ENCODE measurements around the gene SHB. TPM values are rescaled to one million over a fixed set of nuclear protein-coding genes. Genes with fewer than 3 reads are reported as not detected.

SHB gene
- total RNA-seq, 1 donor from 2014 or later: 16.7 TPM

DNA sequence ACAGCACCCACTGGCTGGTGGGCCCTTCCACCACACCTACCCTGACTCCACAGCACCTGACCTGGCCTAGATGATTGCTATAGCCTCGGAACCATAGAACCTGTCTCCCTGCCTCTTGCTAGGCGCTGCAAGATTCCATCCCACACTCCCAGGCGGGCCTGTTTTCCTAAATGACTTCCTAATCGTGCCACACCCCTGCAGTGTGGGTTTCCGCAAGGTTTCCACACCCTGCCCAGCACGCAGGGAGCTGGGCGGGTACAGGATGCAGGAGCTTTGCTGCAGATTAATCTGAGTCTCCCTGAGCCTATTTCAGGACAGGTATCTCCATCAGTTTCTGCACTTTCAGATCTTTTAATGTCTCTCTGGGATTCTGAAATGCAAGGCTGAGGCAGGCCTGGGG is 62.9 kb downstream of the SHB start:
- no peak overlapping the region for H3K4me3 Mint-ChIP-seq (ENCODE audit: unreplicated experiment)
- peaks cover 41% of the 10 kb centered on the region for H3K4me1 Mint-ChIP-seq (ENCODE audit: unreplicated experiment)
- H3K27ac Mint-ChIP-seq (ENCODE audit: unreplicated experiment): no peak overlapping the region
- no peaks in the 10 kb centered on the region for H3K36me3 Mint-ChIP-seq (ENCODE audit: unreplicated experiment)
- TF ChIP-seq, protein P1, sequence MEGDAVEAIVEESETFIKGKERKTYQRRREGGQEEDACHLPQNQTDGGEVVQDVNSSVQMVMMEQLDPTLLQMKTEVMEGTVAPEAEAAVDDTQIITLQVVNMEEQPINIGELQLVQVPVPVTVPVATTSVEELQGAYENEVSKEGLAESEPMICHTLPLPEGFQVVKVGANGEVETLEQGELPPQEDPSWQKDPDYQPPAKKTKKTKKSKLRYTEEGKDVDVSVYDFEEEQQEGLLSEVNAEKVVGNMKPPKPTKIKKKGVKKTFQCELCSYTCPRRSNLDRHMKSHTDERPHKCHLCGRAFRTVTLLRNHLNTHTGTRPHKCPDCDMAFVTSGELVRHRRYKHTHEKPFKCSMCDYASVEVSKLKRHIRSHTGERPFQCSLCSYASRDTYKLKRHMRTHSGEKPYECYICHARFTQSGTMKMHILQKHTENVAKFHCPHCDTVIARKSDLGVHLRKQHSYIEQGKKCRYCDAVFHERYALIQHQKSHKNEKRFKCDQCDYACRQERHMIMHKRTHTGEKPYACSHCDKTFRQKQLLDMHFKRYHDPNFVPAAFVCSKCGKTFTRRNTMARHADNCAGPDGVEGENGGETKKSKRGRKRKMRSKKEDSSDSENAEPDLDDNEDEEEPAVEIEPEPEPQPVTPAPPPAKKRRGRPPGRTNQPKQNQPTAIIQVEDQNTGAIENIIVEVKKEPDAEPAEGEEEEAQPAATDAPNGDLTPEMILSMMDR (IDR thresholded peaks at IDR 0.05): no peak
- H3K27me3 Mint-ChIP-seq (ENCODE audit: unreplicated experiment): no peaks in the 10 kb centered on the region
- no peak for DNase-seq (ENCODE audit: extremely low spot score, unreplicated experiment)
- H3K9me3 Mint-ChIP-seq (ENCODE audit: unreplicated experiment): no peaks in the 10 kb centered on the region

DNA sequence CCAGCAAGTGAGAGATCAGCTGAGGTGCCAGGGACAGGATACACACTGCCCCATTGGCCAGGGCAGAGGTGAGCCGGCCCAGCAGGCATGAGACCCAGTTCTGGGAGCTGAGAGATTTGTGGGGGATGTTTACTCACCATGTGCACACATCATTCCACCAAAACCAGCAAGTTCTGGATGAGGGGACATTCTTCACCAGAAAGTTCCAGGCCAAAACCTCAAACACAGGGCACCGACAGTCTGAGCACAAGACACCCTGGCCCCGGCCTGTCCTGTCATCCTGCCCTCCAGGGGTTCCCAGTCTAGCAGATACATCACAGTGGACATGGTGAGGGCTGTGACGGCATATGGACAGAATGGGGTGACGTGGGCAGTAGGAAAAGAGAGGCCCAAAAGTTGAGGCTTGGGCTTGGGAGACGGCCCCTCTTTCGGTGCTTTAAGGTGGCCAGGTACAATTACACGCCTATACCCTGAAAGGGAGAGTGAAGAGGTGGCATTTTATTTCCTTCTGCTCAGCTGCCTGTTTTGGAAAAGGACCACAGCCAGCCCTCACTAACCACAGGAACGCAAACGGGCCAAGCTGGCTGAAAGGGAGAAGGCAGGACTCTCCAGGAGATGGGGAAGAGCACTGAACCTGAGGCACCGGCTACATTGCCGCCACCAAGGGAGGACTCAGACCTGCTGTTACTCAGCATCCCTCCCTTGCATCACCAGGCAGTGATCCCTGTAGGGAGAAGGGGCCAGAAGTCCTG is 64.0 kb downstream of the SHB start:
- DNase-seq (ENCODE audit: extremely low spot score, unreplicated experiment): no peak
- Mint-ChIP-seq H3K4me3 (ENCODE audit: unreplicated experiment) (no peak overlapping the region), H3K27me3 (ENCODE audit: unreplicated experiment) (no peaks in the 10 kb centered on the region), H3K27ac (ENCODE audit: unreplicated experiment) (no peak overlapping the region), H3K9me3 (ENCODE audit: unreplicated experiment) (no peaks in the 10 kb centered on the region), H3K36me3 (ENCODE audit: unreplicated experiment) (no peaks in the 10 kb centered on the region), H3K4me1 (ENCODE audit: unreplicated experiment) (peaks cover 42% of the 10 kb centered on the region)
- TF ChIP-seq, protein P1 (IDR thresholded peaks at IDR 0.05): no peak

DNA sequence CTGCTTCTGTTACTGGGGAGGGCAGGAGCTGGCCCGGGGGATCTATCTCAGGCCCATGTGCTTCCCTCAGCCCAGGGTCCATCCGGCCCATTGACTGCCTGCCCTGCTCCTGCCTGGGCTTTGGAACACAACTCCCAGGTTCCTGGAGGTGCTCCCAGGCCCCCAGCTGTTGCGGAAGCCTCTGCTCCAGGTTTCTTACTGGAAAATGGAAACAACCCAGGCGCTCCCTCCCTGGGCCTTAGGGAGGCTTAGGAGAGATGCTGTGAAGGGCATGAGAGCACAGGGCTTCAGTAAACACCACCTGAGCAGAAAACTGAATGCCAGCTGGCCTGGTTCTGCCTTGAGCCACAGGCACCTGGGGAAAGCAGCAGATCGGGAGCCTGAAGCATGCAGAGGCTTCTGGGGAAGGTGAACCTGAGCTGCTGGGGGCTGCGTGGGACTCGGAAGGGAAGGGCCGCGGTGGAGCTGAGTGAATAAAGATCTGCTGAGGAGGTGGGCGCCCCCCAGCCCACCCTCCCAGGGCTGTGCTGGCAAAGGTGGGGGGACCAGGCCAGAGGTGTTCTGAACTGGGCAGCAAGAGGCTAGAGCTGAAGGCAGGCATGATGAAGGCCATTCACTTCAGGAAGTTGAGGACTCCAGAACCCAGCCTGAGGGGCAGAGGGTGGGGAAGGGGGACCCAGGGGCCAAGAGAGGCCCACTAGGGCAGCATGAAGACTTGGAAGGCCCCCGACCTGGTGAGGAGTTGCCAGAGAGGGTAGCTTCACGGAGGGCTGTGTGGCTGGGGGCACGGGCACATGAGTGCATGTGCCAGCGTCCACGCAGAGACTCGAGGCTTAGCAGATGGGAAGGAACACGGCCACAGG is 64.8 kb downstream of the SHB start:
- peaks cover 42% of the 10 kb centered on the region for H3K4me1 Mint-ChIP-seq (ENCODE audit: unreplicated experiment)
- no peak for DNase-seq (ENCODE audit: extremely low spot score, unreplicated experiment)
- H3K36me3 Mint-ChIP-seq (ENCODE audit: unreplicated experiment): no peaks in the 10 kb centered on the region
- no peak overlapping the region for H3K27ac Mint-ChIP-seq (ENCODE audit: unreplicated experiment)
- H3K27me3 Mint-ChIP-seq (ENCODE audit: unreplicated experiment): no peaks in the 10 kb centered on the region
- no peak overlapping the region for H3K4me3 Mint-ChIP-seq (ENCODE audit: unreplicated experiment)
- H3K9me3 Mint-ChIP-seq (ENCODE audit: unreplicated experiment): no peaks in the 10 kb centered on the region
- TF ChIP-seq, protein P1 (IDR thresholded peaks at IDR 0.05): no peak

DNA sequence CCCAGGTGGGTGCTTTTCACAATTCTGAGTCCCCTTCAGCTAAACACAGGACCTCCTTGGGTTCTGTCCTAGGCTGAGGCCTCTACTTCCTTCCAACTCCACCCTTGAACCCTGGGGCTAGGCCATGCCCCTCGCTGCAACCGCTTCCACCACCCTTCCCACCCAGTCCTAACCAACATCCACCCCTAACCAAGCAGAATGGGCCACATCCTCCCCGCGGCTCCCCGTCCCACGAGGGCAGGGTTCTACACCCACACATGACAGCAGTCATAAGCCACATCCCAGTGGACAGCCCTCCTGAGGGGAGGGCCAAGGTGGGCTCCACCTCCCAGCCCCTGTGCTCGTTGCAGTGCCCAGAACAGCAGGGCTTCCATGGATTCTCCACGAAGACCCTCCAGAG is 65.8 kb downstream of the SHB start:
- H3K4me1 Mint-ChIP-seq (ENCODE audit: unreplicated experiment): peaks cover 41% of the 10 kb centered on the region

More for the DNA sequence above, 65.8 kb downstream of the SHB start:
- Mint-ChIP-seq H3K4me3 (ENCODE audit: unreplicated experiment) (no peak overlapping the region), H3K27ac (ENCODE audit: unreplicated experiment) (no peak overlapping the region), H3K36me3 (ENCODE audit: unreplicated experiment) (no peaks in the 10 kb centered on the region), H3K27me3 (ENCODE audit: unreplicated experiment) (no peaks in the 10 kb centered on the region), H3K9me3 (ENCODE audit: unreplicated experiment) (no peaks in the 10 kb centered on the region)
- no peak for DNase-seq (ENCODE audit: extremely low spot score, unreplicated experiment)
- TF ChIP-seq, protein P1 (IDR thresholded peaks at IDR 0.05): no peak

All from osteocyte (in vitro differentiated cells).